HUES48 (cell line): ENCODE data around the gene SCCPDH.
"Not testable (repeated sequence)": the region's sequence is repeated elsewhere in the genome, so short reads cannot be mapped to it uniquely, and the experiment has no call there.

Experiments used
- H3K27ac ChIP-seq: one replicate; pipeline ENCODE4 v1.7.0; 2013; ENCODE audit warnings: low read depth, low read length, inconsistent platforms
- H3K27me3 ChIP-seq: 2 replicates; pipeline ENCODE4 v1.6.1; 2013; ENCODE audit warnings: mild to moderate bottlenecking, low read length; ENCODE audit not compliant: control insufficient read depth, insufficient read depth
- H3K36me3 ChIP-seq: 2 replicates; pipeline ENCODE4 v1.6.1; 2013; ENCODE audit warnings: low read length; ENCODE audit not compliant: control insufficient read depth, insufficient read depth
- H3K4me1 ChIP-seq: 2 replicates; pipeline ENCODE4 v1.6.1; 2013; ENCODE audit warnings: mild to moderate bottlenecking, low read length; ENCODE audit not compliant: control insufficient read depth, insufficient read depth
- H3K4me3 ChIP-seq: 2 replicates; pipeline ENCODE4 v1.5.1; 2013; ENCODE audit warnings: mild to moderate bottlenecking, low read depth, low read length
- H3K9ac ChIP-seq: 2 replicates; pipeline ENCODE4 v1.6.1; 2013; ENCODE audit warnings: mild to moderate bottlenecking, low read depth, low read length, moderate library complexity
- H3K9me3 ChIP-seq: 2 replicates; pipeline ENCODE4 v1.6.1; 2013; ENCODE audit warnings: low read length; ENCODE audit not compliant: control insufficient read depth, insufficient read depth

Gene SCCPDH

DNA sequence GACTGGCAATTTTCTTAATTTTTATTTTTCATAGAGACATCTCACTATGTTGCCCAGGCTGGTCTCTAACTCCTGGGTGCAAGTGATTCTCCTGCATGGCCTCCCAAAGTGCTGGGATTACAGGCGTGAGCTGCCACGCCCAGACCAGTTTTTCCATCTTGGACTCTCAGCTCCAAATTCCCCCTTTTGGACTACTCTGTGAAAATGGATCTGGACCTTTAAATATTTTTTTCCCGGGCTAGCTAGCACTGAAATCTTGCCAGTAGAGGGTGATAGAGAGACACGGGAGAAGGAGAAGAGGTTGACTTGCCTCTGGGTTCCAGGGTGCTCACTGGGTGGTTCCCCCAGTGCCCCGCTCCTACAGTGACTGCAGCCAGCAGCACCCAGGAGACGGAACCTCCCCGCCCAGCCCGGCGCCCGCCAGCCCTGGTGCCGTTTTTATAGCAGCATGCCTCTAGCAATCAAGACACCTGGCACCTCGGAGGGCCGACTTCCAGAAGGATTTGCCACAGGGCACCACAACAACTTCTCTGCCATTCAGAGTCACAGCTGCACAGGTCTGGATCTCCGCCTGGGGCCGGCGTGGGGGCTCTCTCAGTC is 34.7 kb upstream of the SCCPDH start:
- H3K9ac ChIP-seq: no peak overlapping the region
- H3K27me3 ChIP-seq: no peaks in the 10 kb centered on the region
- no peak overlapping the region for H3K4me3 ChIP-seq

DNA sequence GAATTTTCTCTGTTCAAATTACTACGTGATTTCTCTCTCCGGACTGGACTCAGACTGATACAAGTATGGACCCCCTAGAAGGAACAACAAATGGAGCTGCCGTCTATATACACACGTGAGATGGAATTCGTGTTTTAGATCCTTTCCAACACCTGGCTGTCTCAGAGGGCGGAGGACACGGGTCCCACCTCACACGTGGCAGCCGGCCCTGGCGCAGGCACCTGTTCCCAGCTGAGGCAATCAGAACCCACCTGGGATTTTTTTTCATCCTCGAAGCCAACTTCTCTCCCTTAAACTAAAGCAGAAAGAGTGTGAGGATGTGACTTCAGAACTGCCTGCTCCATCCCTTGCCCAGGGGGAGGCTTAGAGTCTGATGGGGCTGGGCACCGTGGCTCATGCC is 34.1 kb upstream of the SCCPDH start:
- H3K27ac ChIP-seq: no peak overlapping the region
- H3K9me3 ChIP-seq: peaks cover 16% of the 10 kb centered on the region
- H3K4me1 ChIP-seq: no peaks in the 10 kb centered on the region
- no peak overlapping the region for H3K4me3 ChIP-seq
- H3K27me3 ChIP-seq: no peaks in the 10 kb centered on the region
- H3K9ac ChIP-seq: no peak overlapping the region
- H3K36me3 ChIP-seq: no peaks in the 10 kb centered on the region

More for the DNA sequence above, 34.7 kb upstream of the SCCPDH start:
- no peak overlapping the region for H3K27ac ChIP-seq
- no peaks in the 10 kb centered on the region for H3K36me3 ChIP-seq
- no peaks in the 10 kb centered on the region for H3K4me1 ChIP-seq
- peaks cover 12% of the 10 kb centered on the region for H3K9me3 ChIP-seq

DNA sequence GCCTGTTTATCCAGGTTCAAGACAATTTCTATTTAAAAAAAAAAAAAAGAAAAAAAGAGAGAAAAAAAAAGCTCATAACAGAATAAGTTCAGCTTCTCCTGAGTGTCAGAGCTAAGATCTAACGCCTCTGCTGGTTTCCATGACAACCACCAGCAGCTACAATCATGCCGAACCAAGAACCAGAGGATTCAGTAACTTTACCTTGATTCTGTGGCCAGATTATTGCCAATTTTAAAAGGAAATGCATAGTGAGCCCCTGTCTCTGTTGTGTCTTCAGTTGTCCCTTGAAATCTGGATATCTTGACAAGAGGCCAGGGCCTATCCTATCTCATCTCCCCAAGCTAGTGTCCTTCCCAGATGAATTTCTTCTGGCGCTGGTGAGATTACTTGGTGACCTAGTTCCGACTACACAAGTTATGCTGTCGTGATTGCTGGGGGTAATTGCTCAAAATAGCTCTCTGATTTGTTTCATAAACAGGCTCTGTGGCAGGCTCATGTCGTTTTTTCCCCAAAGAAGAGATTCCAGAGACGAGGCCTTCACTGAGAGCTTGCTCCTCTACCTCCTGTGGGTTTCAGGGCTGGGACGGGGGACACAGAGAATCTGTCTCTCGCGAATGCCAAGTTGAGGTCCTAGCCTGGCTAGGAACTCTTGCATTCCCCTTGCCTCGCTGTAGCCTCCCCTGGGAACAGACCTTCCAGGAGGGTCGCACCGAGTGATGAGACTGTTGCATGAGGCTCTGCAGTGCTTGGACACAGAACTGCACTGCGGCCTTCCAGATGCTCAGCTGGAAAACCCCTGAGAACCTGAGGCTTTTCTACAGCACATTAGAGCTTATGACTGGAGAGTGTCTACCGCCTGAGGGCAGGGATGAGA is 32.4 kb upstream of the SCCPDH start:
- H3K36me3 ChIP-seq: no peaks in the 10 kb centered on the region
- no peak overlapping the region for H3K9ac ChIP-seq
- no peak overlapping the region for H3K4me3 ChIP-seq
- H3K9me3 ChIP-seq: peaks cover 22% of the 10 kb centered on the region
- H3K27me3 ChIP-seq: no peaks in the 10 kb centered on the region
- no peaks in the 10 kb centered on the region for H3K4me1 ChIP-seq
- H3K27ac ChIP-seq: no peak overlapping the region

DNA sequence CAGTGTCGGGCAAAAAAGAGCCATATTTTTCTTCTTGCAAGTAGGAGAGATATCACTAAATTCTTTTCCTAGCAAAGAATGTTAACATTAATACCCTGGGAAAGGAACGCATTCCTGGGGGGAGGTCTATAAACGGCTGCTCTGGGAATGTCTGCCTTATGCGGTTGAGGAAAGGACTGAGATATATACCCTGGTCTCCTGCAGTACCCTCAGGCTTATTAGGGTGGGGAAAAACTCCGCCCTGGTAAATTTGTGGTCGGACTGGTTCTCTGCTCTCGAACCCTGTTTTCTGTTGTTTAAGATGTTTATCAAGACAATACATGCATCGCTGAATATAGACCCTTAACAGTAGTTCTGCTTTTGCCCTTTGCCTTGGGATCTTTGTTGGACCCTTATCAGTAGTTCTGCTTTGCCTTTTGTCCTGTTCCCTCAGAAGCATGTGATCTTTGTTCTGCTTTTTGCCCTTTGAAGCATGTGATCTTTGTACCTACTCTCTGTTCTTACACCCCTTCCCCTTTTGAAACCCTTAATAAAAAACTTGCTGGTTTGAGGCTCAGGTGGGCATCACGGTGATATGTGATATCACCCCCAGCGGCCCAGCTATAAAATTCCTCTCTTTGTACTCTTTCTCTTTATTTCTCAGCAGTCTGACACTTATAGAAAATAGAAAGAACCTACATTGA is 29.9 kb upstream of the SCCPDH start:
- H3K36me3 ChIP-seq, H3K9ac ChIP-seq, H3K27ac ChIP-seq, H3K4me3 ChIP-seq, H3K4me1 ChIP-seq, H3K27me3 ChIP-seq: not testable (repeated sequence)
- H3K9me3 ChIP-seq: peaks cover 22% of the 10 kb centered on the region

DNA sequence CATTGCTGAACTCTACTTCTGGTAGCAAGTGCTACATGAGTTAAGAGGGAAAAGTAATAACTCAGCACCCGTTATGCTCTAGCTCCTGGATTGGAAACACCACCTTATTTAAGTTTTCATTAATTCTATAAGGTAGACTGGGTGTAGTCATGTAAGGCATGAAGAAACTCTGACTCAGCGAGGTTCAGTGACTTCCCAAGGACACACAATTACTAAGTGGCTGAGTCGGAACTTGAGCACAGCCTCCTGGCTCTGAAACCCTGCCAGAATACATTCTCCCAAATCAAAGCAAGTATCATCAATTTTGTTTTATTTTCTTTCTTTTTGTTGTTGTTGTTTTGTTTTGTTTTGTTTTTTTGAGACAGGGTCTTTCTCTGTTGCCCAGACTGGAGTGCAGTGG is 29.1 kb upstream of the SCCPDH start:
- H3K9ac ChIP-seq: no peak overlapping the region
- H3K27me3 ChIP-seq: no peaks in the 10 kb centered on the region
- no peak overlapping the region for H3K4me3 ChIP-seq
- no peak overlapping the region for H3K27ac ChIP-seq
- no peaks in the 10 kb centered on the region for H3K4me1 ChIP-seq
- no peaks in the 10 kb centered on the region for H3K36me3 ChIP-seq
- H3K9me3 ChIP-seq: peaks cover 22% of the 10 kb centered on the region

DNA sequence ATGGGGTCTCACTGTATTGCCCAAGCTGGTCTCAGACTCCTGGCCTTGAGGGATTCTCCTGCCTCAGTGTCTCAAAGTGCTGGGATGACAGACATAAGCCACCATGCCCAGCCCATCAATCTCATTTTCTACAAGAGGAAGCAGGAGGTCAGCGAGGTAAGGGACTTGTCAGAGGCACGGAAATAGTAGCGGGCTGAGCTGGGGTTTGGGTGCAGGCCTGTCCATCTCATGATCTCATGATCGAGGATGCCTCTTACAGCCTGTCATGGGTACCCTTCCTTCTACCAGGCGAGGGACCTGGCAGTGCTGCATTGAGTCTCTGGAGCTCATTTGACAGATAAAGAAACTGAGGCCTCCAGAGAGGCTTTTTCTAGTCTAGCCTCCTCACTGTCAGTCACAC is 28.5 kb upstream of the SCCPDH start:
- H3K9ac ChIP-seq: no peak overlapping the region
- H3K9me3 ChIP-seq: peaks cover 22% of the 10 kb centered on the region
- H3K4me1 ChIP-seq: no peaks in the 10 kb centered on the region
- no peaks in the 10 kb centered on the region for H3K36me3 ChIP-seq
- H3K4me3 ChIP-seq: no peak overlapping the region
- H3K27ac ChIP-seq: no peak overlapping the region
- H3K27me3 ChIP-seq: no peaks in the 10 kb centered on the region

DNA sequence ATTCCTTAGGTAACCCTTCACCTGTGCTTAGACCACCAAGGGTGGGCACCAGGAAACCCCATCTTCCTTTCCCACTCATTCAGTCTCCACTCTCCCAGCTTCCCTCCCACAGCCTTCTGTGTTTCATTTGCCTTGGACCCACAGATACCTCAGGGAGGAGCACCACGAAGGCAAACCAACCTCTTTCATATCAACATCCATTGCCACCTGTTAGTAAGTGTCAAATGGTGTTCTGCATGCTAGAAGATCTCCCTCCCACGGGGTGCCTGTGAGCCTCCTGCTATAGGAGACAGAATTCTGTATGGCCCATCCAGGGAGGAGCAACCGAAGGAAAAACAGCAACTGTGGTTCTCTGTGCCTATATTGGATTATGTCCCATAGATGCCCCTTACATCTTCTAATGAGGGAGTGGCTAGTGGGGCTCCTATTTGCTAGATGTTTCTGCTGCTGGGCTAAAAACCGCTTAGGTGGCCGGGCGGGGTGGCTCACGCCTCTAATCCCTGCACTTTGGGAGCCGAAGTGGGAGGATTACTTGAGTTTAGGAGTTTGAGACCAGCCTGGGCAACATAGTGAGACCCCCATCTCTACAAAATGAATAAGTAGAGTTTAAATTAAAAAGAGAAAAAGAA is 25.6 kb upstream of the SCCPDH start:
- Histone ChIP-seq H3K4me1 (no peaks in the 10 kb centered on the region), H3K9me3 (peaks cover 12% of the 10 kb centered on the region), H3K4me3 (no peak overlapping the region), H3K9ac (no peak overlapping the region; the same call in 1 of the 2 replicates), H3K27ac (no peak overlapping the region), H3K36me3 (no peaks in the 10 kb centered on the region), H3K27me3 (no peaks in the 10 kb centered on the region)

DNA sequence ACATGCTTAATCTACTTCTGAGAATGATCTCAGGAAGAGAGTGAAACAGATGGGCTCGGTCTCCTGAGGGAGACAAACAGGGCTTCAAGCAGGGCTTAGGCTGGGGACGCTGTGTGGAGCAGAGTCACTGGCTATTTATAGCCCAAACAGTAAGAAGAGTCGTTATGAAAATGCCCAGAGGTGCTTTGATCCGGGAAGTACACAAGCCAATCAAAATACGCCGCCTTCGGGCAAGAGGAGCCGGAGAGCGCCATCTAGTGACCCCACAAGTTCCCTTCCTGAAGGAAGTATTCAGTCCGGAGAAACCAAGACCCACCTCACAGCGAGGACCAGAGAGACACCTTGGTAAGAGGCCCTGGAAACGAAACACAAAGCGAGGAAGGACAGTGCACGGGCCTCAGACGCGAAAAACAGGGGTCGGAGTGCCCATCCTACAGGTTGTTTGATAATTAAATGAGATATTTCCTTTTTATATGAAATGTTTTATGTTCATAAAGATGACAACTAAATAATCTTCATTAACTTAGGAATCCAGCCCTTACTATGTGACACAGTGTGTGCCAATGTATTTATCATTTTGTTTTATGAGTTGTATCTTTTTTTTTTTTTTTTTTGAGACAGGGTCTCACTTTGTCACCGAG is 25.0 kb upstream of the SCCPDH start:
- Histone ChIP-seq H3K4me3 (no peak overlapping the region), H3K36me3 (no peaks in the 10 kb centered on the region), H3K27ac (no peak overlapping the region), H3K9ac (no peak overlapping the region; the same call in 1 of the 2 replicates), H3K9me3 (peaks cover 10% of the 10 kb centered on the region), H3K27me3 (no peaks in the 10 kb centered on the region), H3K4me1 (no peaks in the 10 kb centered on the region)

DNA sequence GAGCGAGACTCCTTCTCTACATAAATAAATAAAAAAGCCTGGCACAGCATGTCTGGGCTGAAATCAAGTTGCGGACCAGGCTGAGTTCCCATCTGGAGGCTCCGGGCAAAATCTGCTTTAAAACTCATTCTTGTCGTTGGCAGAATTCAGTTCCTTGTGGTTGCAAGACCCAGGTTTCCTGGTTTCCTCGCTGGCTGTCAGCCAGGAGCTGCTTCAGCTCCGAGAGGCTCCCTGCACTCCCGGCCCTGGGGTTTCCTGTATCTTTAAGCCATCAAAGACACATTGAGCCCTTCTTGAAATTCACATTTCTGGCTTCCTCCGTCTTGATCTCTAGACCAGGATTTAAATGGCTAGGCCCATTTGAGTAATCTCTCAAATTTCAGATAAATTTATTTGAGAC is 20.6 kb upstream of the SCCPDH start:
- no peak overlapping the region for H3K4me3 ChIP-seq
- H3K4me1 ChIP-seq: no peaks in the 10 kb centered on the region
- no peaks in the 10 kb centered on the region for H3K27me3 ChIP-seq
- H3K27ac ChIP-seq: no peak overlapping the region
- no peak overlapping the region for H3K9ac ChIP-seq
- no peaks in the 10 kb centered on the region for H3K36me3 ChIP-seq
- no peaks in the 10 kb centered on the region for H3K9me3 ChIP-seq

DNA sequence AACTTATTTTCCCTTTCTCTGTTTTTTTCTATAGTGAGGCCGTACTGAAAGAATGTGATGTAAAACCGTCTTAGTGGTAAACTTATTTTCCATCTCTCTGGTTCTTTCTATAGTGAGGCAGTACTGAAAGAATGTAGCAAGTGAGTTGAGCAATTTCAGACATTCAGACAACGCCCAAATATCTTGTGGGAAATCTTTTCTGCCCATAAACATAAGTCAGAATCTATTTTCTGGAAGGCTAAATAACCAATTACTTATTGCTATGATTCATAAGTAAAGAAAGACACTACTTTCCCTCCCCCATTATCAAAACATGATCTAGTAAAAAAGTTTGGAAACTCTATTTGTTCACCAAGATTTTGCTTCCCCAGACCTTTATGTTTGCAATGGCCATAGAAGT is 18.8 kb upstream of the SCCPDH start:
- Histone ChIP-seq H3K36me3 (no peaks in the 10 kb centered on the region), H3K4me1 (no peaks in the 10 kb centered on the region), H3K9ac (no peak overlapping the region), H3K9me3 (no peaks in the 10 kb centered on the region), H3K4me3 (no peak overlapping the region), H3K27ac (no peak overlapping the region), H3K27me3 (no peaks in the 10 kb centered on the region)
